ENCODE results near the gene NDUFA6. TPM values are rescaled to one million over a fixed set of nuclear protein-coding genes. Genes with fewer than 3 reads are reported as not detected.
"Not testable (repeated sequence)": the region's sequence is repeated elsewhere in the genome, so short reads cannot be mapped to it uniquely, and the experiment has no call there.

Gene NDUFA6
- total RNA-seq, 2 donors from 2014 or later: 143 to 185 TPM

GRCh38 chr22:42111798-42112197, 21.2 kb upstream of the NDUFA6 start:
- no peak overlapping the region for H3K4me3 ChIP-seq
- H3K4me1 ChIP-seq: no peaks in the 10 kb centered on the region
- H3K9me3 ChIP-seq: peaks cover 0 to 13% of the 10 kb centered on the region in 2 donors
- H3K27ac ChIP-seq: no peak overlapping the region
- no peak for TF ChIP-seq CTCF (IDR thresholded peaks at IDR 0.05)
- no peak for DNase-seq (ENCODE audit: low spot score)
- no peaks in the 10 kb centered on the region for H3K36me3 ChIP-seq
- no peaks in the 10 kb centered on the region for H3K27me3 ChIP-seq

GRCh38 chr22:42108848-42109247, 18.3 kb upstream of the NDUFA6 start:
- Histone ChIP-seq H3K4me3 (no peak overlapping the region), H3K36me3 (peaks cover 5% of the 10 kb centered on the region)
- TF ChIP-seq CTCF (IDR thresholded peaks at IDR 0.05): no peak

GRCh38 chr22:42104332-42104860, 13.8 kb upstream of the NDUFA6 start:
- not testable (repeated sequence) for H3K36me3 ChIP-seq; H3K27ac ChIP-seq; H3K4me1 ChIP-seq; DNase-seq (ENCODE audit: low spot score); H3K27me3 ChIP-seq; H3K4me3 ChIP-seq
- H3K9me3 ChIP-seq: peaks cover 7 to 45% of the 10 kb centered on the region in 2 donors

More at GRCh38 chr22:42108848-42109247, 18.3 kb upstream of the NDUFA6 start:
- no peaks in the 10 kb centered on the region for H3K27me3 ChIP-seq
- no peak overlapping the region for H3K27ac ChIP-seq
- H3K4me1 ChIP-seq: no peaks in the 10 kb centered on the region
- peaks cover 7 to 14% of the 10 kb centered on the region in 2 donors for H3K9me3 ChIP-seq
- DNase-seq (ENCODE audit: low spot score): no peak

GRCh38 chr22:42101199-42101598, 10.6 kb upstream of the NDUFA6 start:
- no peaks in the 10 kb centered on the region for H3K4me1 ChIP-seq
- no peak overlapping the region for H3K27ac ChIP-seq
- H3K36me3 ChIP-seq: peaks cover 5% of the 10 kb centered on the region
- peaks cover 7 to 49% of the 10 kb centered on the region in 2 donors for H3K9me3 ChIP-seq
- no peaks in the 10 kb centered on the region for H3K27me3 ChIP-seq
- no peak overlapping the region for H3K4me3 ChIP-seq
- DNase-seq (ENCODE audit: low spot score): no peak
- TF ChIP-seq CTCF (IDR thresholded peaks at IDR 0.05): no peak

GRCh38 chr22:42091455-42091782, 847 bp upstream of the NDUFA6 start:
- DNase-seq (ENCODE audit: low spot score): no peak
- Histone ChIP-seq H3K4me1 (peaks cover 0 to 31% of the 10 kb centered on the region in 2 donors), H3K4me3 (peak overlapping the region; percentile 56 to 92), H3K36me3 (peaks cover 12% of the 10 kb centered on the region), H3K27me3 (no peaks in the 10 kb centered on the region), H3K27ac (peak overlapping the region; percentile 92 to 97), H3K9me3 (no peaks in the 10 kb centered on the region)
- TF ChIP-seq CTCF (IDR thresholded peaks at IDR 0.05): no peak

- Histone ChIP-seq H3K27me3 (no peaks in the 10 kb centered on the region), H3K4me3 (no peak overlapping the region), H3K9me3 (no peaks in the 10 kb centered on the region), H3K4me1 (peaks cover 0 to 60% of the 10 kb centered on the region in 2 donors), H3K36me3 (peaks cover 47% of the 10 kb centered on the region), H3K27ac (peak overlapping the region in 1 of 2 donors; percentile 25)
- no peak for TF ChIP-seq CTCF (IDR thresholded peaks at IDR 0.05)
- no peak for DNase-seq (ENCODE audit: low spot score)
Measured at GRCh38 chr22:42086051-42086450, 4.5 kb downstream of the NDUFA6 start.
